ENCODE data around the gene EPO. TPM values are rescaled to one million over a fixed set of nuclear protein-coding genes. Genes with fewer than 3 reads are reported as not detected.
A peak's percentile ranks its signal among the peaks of the same experiment; 100 is the strongest.
"Not testable (repeated sequence)": the region's sequence is repeated elsewhere in the genome, so short reads cannot be mapped to it uniquely, and the experiment has no call there.

The EPO gene
- total RNA-seq, 1 donor from 2014 or later = 0.40 TPM

DNA sequence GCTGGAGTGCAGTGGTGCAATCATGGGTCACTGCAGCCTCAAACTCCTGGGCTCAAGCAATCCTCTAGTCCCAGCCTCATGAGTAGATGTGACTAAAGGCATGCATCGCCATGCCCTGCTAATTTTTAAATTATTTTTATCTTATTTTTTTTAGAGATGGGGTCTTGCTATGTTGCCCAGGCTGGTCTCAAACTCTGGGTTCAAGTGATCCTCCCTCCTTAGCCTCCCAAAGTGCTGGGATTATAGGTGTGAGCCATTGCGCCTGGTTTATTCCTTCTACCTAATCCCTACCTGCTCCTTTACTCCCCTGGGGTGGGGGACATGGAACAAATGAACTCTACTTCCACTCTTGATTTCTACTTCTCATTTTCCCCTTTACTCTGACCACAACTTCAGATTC is 4.1 kb downstream of the EPO start:
- not testable (repeated sequence) for H3K9me3 Mint-ChIP-seq

DNA sequence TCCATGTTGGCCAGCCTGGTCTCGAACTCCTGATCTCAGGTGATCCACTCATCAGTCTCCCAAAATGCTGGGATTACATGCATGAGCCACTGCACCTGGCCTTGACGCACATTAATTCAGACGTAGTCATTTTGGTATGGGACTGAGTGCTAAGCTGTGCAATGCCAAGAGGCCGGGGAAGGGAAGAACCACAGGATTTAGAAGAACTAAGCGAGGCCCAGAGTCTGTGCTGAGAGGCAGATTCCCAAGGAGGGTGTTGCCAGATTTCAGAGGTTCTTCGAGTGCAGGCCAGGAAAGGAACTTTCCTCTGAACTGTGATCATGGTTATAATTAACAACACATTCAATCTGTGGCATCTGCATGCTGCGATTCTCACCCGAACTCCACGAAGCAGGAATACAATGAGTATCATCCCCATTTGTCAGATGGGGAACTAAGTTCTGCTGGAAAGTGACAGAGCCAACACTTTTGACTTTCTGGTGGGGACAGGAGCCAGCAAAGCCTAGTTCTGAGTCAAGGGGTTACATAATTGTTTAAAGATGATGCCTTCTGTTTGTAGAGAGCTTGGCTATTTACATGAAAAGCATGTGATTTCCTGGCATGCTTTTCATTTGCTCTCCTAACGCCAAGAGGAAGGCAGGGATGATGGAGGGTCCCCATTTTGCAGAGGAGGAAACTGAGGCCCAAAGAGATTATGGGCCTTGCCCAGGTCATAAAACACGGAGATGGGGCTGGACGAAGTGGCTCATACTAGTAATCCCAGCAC is 6.9 kb downstream of the EPO start:
- no peaks in the 10 kb centered on the region for H3K9me3 Mint-ChIP-seq
- H3K36me3 Mint-ChIP-seq (ENCODE audit: low read depth) = no peaks in the 10 kb centered on the region
- H3K27ac Mint-ChIP-seq = no peak overlapping the region
- intact Hi-C loops (cut with micrococcal nuclease) = loop anchor here (10.0 kb wide), 1 partner anchor 58 kb away; no protein-coding TSS in a partner anchor
- H3K4me3 Mint-ChIP-seq = no peak overlapping the region
- peaks cover 6% of the 10 kb centered on the region for H3K4me1 Mint-ChIP-seq
- no peak for DNase-seq
- peaks cover 15% of the 10 kb centered on the region for H3K27me3 Mint-ChIP-seq

More for the DNA sequence above, 4.1 kb downstream of the EPO start:
- peaks cover 35% of the 10 kb centered on the region for H3K27me3 Mint-ChIP-seq
- H3K4me1 Mint-ChIP-seq; H3K36me3 Mint-ChIP-seq (ENCODE audit: low read depth); H3K27ac Mint-ChIP-seq; DNase-seq; H3K4me3 Mint-ChIP-seq: not testable (repeated sequence)
- intact Hi-C loops (cut with micrococcal nuclease) = loop anchor here (10.0 kb wide), 1 partner anchor 60 kb away; no protein-coding TSS in a partner anchor

DNA sequence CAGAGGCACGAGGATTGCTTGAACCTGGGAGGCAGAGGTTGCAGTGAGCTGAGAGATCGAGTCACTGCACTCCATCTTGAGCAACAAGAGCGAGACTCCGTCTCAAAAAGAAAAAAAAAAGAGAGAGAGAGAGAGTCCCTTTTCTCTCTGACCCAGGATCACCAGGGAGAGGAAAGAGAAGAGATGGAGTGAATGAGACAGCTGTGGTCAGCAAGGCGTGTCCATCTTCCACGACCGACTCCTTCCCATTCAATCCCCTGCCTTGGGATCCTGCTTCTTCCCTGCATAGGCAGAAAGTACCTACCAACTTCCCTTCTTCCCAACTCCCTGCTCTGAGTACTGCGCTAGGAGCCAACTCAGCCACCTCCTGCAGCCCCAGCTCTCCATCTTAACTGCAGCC is 7.9 kb downstream of the EPO start:
- H3K27ac Mint-ChIP-seq = no peak overlapping the region
- H3K27me3 Mint-ChIP-seq = peaks cover 10% of the 10 kb centered on the region
- peaks cover 6% of the 10 kb centered on the region for H3K4me1 Mint-ChIP-seq
- H3K9me3 Mint-ChIP-seq = no peaks in the 10 kb centered on the region
- no peak for DNase-seq
- no peaks in the 10 kb centered on the region for H3K36me3 Mint-ChIP-seq (ENCODE audit: low read depth)
- intact Hi-C loops (cut with micrococcal nuclease) = loop anchor here (10.0 kb wide), 1 partner anchor 57 kb away; no protein-coding TSS in a partner anchor
- no peak overlapping the region for H3K4me3 Mint-ChIP-seq

DNA sequence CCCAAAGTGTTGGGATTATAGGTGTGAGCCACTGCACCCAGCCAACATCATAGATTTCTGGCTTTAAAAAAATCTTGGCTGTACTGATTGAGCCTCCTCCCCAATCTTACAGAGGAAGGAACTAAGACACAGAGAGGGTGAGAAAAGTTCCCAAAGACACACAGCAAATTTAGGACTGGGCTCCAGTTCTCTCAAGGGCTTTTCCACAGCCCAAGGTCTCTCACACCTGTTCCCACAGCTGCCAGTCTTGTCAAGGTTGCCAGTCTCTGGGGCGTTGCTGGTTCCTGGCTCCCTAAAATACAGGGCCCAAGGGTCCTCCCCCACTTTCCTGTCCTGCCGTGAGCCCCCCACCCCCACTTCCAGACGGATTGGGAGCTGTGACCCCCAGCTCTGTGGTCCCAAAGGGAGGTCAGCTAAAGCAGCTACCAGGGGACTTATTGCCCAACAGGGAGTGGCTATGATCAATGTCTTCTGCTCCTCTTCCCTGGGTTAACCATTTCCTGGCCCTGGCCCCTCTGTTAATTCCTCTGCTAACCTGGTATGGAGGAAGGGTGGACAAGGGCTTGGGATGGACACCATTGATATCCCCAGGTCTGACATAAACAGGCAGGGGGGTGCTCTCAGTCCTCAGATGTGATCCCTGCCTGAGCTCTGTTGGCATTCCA is 10.0 kb downstream of the EPO start:
- no peak overlapping the region for H3K4me3 Mint-ChIP-seq
- no peak for DNase-seq
- H3K9me3 Mint-ChIP-seq = no peaks in the 10 kb centered on the region
- intact Hi-C loops (cut with micrococcal nuclease) = no loop called here
- peaks cover 5% of the 10 kb centered on the region for H3K4me1 Mint-ChIP-seq
- H3K27ac Mint-ChIP-seq = no peak overlapping the region
- no peaks in the 10 kb centered on the region for H3K36me3 Mint-ChIP-seq (ENCODE audit: low read depth)
- H3K27me3 Mint-ChIP-seq = peaks cover 7% of the 10 kb centered on the region

DNA sequence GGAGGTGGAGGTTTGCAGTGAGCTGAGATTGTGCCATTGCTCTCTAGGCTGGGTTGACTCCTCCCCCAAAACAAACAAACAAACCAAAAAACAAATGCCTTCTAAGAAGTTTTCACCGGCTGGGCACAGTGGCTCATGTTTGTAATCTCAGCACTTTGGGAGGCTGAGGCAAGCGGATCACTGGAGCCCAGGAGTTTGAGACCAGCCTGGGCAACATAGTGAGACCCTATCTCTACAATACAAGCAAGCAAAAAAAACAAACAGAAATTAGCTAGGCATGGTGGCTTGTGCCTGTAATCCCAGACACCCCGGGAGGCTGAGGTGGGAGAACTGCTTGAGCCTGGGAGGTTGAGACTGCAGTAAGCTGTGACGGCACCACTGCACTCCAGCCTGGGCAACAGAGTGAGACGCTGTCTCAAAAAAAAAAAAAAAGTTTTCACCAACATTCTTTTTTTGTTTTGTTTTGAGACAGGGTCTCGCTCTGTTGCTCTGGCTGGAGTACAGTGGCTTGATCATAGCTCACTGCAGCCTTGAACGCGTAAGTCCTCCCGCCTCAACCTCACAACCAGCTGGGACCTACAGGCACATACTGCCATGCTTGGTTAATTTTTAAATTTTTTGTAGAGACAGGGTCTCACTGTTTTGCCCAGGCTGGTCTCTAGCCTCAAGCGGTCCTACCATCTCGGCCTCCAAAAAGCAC is 11.8 kb downstream of the EPO start:
- intact Hi-C loops (cut with micrococcal nuclease) = no loop called here
- Mint-ChIP-seq H3K27ac (no peak overlapping the region), H3K4me1 (peaks cover 2% of the 10 kb centered on the region), H3K9me3 (no peaks in the 10 kb centered on the region), H3K27me3 (peaks cover 5% of the 10 kb centered on the region), H3K36me3 (ENCODE audit: low read depth) (no peaks in the 10 kb centered on the region), H3K4me3 (no peak overlapping the region)
- DNase-seq = no peak

DNA sequence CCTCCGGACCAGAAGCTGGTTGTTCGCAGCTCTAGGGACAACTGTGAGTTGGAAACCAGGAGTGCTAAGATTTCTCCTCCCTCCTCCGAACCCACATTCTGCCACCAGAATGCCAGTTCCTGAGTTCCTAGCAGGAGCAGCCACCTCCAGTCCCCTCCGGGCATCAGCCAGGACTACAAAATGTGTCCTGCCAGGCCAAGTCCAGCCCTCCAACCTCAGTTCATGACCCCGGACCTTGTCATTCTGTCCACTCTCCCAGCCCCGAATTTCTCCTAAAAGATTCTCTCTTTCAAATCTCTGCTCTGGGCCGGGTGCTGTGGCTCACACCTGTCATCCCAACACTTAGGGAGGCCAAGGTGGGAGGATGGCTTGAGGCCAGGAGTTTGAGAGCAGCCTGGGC is 15.5 kb downstream of the EPO start:
- no peak overlapping the region for H3K4me3 Mint-ChIP-seq
- intact Hi-C loops (cut with micrococcal nuclease) = no loop called here
- no peaks in the 10 kb centered on the region for H3K9me3 Mint-ChIP-seq
- DNase-seq = no peak
- H3K36me3 Mint-ChIP-seq (ENCODE audit: low read depth) = no peaks in the 10 kb centered on the region
- peaks cover 5% of the 10 kb centered on the region for H3K27me3 Mint-ChIP-seq
- H3K27ac Mint-ChIP-seq = no peak overlapping the region
- peaks cover 2% of the 10 kb centered on the region for H3K4me1 Mint-ChIP-seq

DNA sequence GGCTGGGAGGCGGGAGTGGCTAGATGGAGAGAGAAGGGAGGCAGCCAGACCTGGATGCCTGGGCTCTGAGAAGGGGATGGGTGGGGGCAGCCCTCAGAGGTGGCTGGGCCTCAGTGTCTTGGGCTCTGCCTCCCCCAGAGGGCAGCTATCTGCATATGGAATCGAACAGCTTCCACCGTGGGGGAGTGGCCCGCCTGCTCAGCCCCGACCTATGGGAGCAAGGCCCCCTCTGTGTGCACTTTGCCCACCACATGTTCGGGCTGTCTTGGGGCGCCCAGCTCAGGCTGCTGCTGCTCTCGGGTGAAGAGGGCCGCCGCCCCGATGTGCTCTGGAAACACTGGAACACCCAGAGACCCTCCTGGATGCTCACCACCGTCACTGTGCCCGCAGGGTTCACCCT is 16.4 kb downstream of the EPO start:
- H3K27ac Mint-ChIP-seq = no peak overlapping the region
- peaks cover 5% of the 10 kb centered on the region for H3K27me3 Mint-ChIP-seq
- H3K4me3 Mint-ChIP-seq = no peak overlapping the region
- H3K36me3 Mint-ChIP-seq (ENCODE audit: low read depth) = no peaks in the 10 kb centered on the region
- intact Hi-C loops (cut with micrococcal nuclease) = no loop called here
- H3K9me3 Mint-ChIP-seq = no peaks in the 10 kb centered on the region
- no peak for DNase-seq
- peaks cover 2% of the 10 kb centered on the region for H3K4me1 Mint-ChIP-seq

DNA sequence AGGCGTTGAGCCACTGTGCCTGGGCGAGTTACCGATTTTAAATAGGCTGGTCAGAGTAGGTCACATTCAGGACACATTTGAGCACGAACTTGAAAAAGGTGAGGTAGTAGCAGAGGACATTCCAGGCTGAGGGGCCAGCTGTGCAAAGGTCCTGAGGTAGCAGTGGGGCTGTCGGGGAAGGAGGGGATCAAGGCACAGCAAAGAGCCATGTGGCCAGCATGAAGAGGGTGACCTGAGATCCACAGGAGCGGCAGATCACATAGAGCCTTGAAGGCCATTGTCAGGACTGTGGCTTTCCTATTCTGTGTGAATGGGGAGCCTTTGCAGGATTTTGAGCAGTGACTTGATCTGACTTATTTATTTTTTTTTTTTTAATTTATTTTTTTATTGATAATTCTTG is 19.7 kb downstream of the EPO start:
- DNase-seq = no peak
- no peaks in the 10 kb centered on the region for H3K9me3 Mint-ChIP-seq
- H3K4me3 Mint-ChIP-seq = no peak overlapping the region
- no peaks in the 10 kb centered on the region for H3K36me3 Mint-ChIP-seq (ENCODE audit: low read depth)
- H3K27ac Mint-ChIP-seq = no peak overlapping the region
- peaks cover 5% of the 10 kb centered on the region for H3K27me3 Mint-ChIP-seq
- intact Hi-C loops (cut with micrococcal nuclease) = no loop called here
- H3K4me1 Mint-ChIP-seq = peaks cover 1% of the 10 kb centered on the region

DNA sequence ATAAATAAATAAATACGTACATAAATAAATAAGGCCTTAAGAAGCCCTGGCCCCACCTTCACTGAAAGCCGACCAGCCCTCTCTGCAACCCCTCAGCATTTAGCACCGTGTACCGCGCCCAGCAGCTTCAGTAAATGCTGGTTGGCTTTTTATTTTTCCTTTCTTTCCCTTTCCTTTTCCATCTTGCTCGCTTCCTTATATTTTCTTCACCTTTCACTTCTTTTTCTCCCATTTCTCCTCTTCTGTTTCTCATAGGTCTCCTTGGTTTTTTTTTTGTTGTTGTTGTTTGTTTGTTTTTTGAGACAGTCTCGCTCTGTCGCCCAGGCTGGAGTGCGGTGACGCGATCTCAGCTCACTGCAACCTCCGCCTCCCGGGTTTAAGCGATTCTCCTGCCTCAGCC is 24.3 kb downstream of the EPO start:
- Mint-ChIP-seq H3K9me3 (no peaks in the 10 kb centered on the region), H3K27ac (no peak overlapping the region), H3K27me3 (peaks cover 18% of the 10 kb centered on the region), H3K4me1 (peaks cover 5% of the 10 kb centered on the region), H3K36me3 (ENCODE audit: low read depth) (no peaks in the 10 kb centered on the region), H3K4me3 (no peak overlapping the region)
- DNase-seq = no peak
- intact Hi-C loops (cut with micrococcal nuclease) = no loop called here

DNA sequence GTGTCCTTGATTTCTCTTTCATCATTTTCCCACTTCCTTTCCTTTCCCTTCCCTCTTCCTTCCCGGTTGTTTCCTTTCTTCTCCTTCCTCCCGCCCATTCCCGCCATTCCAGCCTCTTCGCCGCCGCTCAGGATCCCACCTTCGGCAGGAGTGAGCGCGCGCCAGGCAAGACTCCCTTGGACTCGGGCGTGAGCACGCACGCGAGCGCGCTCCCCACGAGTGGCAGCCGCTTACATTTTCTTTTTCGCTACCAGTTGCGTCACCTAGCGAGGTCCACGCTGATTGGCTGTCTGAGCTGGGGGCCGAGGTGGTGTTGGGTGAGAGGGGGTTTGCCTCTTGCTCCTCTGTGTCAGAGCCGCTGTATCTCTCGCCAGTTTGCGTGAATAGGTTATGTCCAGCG is 24.9 kb downstream of the EPO start:
- intact Hi-C loops (cut with micrococcal nuclease) = no loop called here
- H3K27me3 Mint-ChIP-seq = peaks cover 18% of the 10 kb centered on the region
- no peaks in the 10 kb centered on the region for H3K9me3 Mint-ChIP-seq
- H3K4me3 Mint-ChIP-seq = peak overlapping the region; percentile 81
- H3K36me3 Mint-ChIP-seq (ENCODE audit: low read depth) = no peaks in the 10 kb centered on the region
- DNase-seq = peak; percentile 77
- H3K4me1 Mint-ChIP-seq = peaks cover 5% of the 10 kb centered on the region
- no peak overlapping the region for H3K27ac Mint-ChIP-seq

DNA sequence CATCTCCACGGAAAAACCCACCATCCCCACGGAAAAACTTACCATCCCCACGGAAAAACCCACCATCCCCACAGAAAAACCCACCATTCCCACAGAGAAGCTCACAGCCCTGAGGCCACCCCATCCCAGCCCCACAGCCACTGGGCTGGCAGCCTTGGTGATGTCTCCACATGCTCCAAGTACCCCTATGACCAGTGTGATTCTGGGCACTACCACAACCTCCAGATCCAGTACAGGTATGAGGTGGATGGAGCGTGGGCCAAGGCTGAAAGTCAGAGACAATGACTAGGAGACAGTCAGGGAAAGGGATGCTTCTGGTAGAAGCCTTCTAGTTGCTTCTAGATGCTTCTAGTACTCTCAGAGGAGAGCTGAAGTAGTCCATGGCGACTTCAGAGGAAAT is 32.7 kb downstream of the EPO start:
- Mint-ChIP-seq H3K27ac (no peak overlapping the region), H3K27me3 (peaks cover 11% of the 10 kb centered on the region)
- no peak for DNase-seq

DNA sequence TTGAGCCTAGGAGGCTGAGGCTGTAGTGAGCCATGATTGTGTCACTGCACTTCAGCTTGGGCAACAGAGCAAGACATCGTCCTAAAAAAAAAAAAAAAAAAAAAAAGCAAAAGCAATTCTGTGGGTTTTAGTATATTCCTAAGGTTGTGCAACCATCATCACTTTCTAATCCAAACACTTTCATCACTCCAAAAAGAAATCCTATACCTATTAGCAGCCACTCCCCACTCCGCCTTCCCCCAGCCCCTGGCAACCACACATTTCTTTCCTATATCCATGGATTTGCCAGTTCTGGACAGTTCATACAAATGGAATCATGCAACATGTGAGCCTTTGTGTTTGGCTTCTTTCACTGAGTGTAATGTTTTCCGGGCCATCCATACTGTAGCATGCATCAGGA is 33.5 kb downstream of the EPO start:
- Mint-ChIP-seq H3K27me3 (peaks cover 11% of the 10 kb centered on the region), H3K4me3 (no peak overlapping the region), H3K27ac (no peak overlapping the region), H3K9me3 (no peaks in the 10 kb centered on the region), H3K4me1 (no peaks in the 10 kb centered on the region), H3K36me3 (ENCODE audit: low read depth) (no peaks in the 10 kb centered on the region)
- intact Hi-C loops (cut with micrococcal nuclease) = no loop called here
- no peak for DNase-seq

More for the DNA sequence above, 32.7 kb downstream of the EPO start:
- Mint-ChIP-seq H3K4me1 (no peaks in the 10 kb centered on the region), H3K36me3 (ENCODE audit: low read depth) (no peaks in the 10 kb centered on the region), H3K4me3 (no peak overlapping the region), H3K9me3 (no peaks in the 10 kb centered on the region)
- intact Hi-C loops (cut with micrococcal nuclease) = no loop called here

DNA sequence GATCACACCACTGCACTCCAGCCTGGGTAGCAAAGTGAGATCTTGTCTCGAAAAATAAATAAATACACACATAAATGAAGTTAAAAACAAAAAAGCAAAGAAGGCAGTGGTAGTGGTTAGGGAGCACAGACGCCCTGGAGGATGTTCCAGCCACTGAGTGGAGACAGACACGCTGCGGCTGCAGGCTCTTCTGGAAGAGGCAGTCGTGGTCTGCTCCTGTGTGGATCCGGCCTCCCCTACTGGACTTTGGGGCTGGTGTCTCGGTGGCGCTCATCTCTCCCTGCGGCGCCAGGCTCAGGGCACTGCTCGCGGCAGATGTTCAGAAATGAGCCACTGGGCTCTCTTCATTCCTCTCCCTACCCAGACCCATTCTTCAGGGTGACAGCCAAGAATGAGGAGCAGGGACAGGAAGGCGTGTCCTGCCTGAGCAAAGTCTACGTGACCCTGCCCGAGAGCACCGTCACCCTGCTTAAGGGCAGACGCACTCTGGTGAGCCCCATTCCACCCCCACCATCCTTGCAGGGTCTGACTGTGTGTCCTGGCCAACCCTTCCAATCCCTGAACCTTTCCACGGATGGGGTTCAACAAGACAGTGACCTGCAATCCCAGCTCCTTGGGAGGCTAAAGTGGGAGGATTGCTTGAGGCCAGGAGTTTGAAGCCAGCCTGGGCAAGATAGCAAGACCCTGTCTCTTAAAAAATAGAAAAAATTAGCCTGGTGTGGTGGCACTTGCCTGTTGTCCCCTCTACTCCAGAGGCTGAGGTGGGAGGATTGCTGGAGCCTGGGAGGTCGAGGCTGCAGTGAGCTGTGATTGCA is 39.3 kb downstream of the EPO start:
- Mint-ChIP-seq H3K4me3 (no peak overlapping the region), H3K36me3 (ENCODE audit: low read depth) (no peaks in the 10 kb centered on the region), H3K27ac (no peak overlapping the region), H3K9me3 (no peaks in the 10 kb centered on the region), H3K27me3 (no peaks in the 10 kb centered on the region), H3K4me1 (no peaks in the 10 kb centered on the region)
- no peak for DNase-seq
- intact Hi-C loops (cut with micrococcal nuclease) = no loop called here

Measured in activated CD4-positive, alpha-beta T cell treated with anti-CD3 and anti-CD28 coated beads, Interleukin-2, amount 10 ng/mL, durations not matched to agents 24 days and 14 days (primary cell).